IPS-NIHi7 (cell line): Measurements from ENCODE around the gene ATXN1.

Source experiments
- DNase-seq: peaks from one replicate; pipeline ENCODE4 v3.0.0; 2012; ENCODE audit warnings: mixed read lengths; ENCODE audit errors: extremely low spot score

ATXN1 gene

GRCh38 chr6:16333580-16333979 lies 427.7 kb downstream of the ATXN1 start:
- DNase-seq = no peak

- DNase-seq = peak; percentile 87
Measured at GRCh38 chr6:16332175-16332542, 429.1 kb downstream of the ATXN1 start.

- peak; percentile 76 for DNase-seq
Measured at GRCh38 chr6:16331384-16332174, 429.7 kb downstream of the ATXN1 start.

- no peak for DNase-seq
Measured at GRCh38 chr6:16329233-16329632, 432.0 kb downstream of the ATXN1 start.

GRCh38 chr6:16327777-16328325 lies 433.4 kb downstream of the ATXN1 start:
- no peak for DNase-seq

DNA sequence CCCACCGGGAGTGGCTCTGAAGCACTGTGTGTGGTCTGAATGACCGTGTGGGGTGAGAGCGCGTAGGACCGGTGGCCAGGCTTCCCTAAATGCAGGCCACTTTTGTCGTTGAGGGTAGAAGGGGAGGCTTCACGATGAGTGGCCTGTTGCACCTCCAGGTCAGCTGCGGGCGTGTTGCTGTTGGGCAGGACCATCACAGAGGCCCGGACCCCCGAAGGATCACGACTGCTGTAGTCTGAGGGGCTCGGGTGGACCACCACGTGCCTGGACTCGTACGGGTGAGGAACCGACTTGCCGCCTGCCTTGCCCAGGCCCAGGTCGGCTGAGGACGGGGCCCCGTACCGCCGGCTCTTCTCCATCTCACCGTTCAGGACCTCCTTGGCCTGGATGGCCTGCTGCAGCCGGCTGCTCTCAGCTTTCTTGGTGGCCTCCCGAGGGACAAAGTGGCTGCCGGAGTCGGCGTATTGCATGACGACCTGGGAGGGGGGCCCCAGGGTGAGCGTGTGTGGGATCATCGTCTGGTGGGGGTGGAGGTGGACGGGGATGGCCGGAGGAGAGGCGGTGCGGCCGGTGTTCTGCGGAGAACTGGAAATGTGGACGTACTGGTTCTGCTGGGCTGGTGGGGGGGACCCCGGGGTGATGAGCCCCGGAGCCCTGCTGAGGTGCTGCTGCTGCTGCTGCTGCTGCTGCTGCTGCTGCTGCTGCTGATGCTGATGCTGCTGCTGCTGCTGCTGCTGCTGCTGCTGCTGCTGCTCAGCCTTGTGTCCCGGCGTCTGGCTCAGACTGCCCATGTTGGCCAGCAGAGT lies 434.1 kb downstream of the ATXN1 start:
- no peak for DNase-seq

GRCh38 chr6:16326531-16326930 lies 434.7 kb downstream of the ATXN1 start:
- no peak for DNase-seq

GRCh38 chr6:16324606-16325225 lies 436.5 kb downstream of the ATXN1 start:
- no peak for DNase-seq

- no peak for DNase-seq
Measured at GRCh38 chr6:16324184-16324583, 437.1 kb downstream of the ATXN1 start.

- DNase-seq = peak; percentile 35
Measured at GRCh38 chr6:16322666-16323312, 438.5 kb downstream of the ATXN1 start.

DNA sequence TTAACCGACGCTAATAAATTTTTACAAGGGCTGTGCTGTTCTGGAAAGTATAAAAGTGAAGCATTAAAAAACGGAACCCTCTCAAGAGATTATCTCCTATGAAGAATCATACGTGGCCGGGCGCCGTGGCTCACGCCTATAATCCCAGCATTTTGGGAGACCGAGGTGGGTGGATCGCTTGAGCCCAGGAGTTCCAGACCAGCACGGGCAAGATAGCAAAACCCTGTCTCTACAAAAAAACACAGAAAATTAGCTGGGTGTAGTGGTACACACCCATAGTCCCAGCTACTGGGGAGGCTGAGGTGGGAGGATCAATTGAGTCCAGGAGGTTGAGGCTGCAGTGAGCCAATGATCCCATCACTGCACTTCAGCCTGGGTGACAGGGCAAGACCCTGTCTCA lies 439.4 kb downstream of the ATXN1 start:
- DNase-seq = no peak

GRCh38 chr6:16321341-16321710 lies 439.9 kb downstream of the ATXN1 start:
- no peak for DNase-seq

DNA sequence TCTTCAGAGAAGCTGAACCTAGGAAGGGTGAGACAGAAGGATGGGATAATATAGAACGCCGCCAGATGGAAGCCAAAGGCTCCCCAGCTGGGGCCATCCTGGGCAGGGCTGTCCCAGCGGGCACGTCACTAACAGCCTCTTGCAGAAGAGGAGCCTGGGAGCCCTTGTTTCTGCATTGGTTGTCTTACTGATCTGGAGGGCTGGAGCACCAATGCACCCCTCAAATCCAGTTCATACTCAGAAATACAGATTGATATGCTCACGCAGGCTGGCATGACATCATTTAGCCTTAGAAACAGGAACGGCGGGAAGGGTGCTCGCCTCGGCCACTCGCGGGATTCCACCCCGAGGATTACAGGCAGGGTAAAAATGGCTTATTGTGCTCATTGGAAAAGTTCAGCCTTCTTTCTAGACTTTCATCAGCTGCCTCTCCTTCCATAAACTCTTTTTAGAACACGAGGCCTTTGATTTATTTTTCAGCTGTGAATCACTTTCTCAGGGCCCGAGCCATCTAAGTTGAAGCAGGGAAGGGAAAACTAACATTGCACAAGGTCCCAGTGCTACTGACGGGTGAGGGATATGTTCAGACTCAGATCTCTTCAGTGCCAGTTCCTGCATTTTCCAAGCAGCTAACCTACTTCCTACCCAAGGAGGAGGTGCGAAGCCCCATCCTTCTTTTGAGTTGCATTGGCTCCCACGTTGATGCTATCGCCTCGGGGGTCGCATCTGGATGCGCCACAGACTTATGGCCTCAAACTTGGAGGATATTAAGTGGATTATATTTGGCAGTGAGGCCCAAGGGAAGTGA lies 440.5 kb downstream of the ATXN1 start:
- DNase-seq = no peak

- DNase-seq = peak; percentile 24
Measured at GRCh38 chr6:16319813-16320532, 441.3 kb downstream of the ATXN1 start.

DNA sequence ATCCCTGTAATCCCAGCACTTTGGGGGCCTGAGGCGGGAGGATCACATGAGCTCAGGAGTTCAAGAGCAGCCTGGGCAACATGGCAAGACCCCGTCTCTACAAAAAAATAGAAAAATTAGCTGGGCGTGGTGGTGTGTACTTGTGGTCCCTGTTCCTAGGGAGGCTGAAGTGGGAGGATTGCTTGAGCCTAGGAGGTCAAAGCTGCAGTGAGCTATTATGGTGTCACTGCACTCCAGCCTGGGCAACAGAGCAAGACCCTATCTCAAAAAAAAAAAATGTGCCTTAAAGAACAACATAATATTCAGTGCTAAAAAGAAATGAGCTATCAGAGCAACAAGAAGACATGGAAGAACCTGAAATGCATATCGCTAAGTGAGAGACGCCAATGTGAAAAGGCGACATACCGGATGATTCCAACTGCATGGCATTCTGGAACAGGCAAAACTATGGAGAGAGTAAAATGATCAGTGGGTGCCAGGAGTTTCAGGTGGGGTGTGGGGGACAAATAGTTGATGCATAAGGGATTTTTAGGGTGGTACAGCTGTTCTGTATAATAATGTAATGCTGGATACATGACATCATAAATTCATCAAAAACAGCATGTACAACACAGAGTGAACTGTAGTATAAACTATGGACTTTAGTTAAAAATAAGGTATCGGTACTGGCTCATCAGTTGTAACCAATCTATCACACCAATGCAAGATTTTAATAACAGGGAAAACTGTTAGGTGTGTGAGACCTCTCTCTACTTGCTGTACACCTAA lies 442.1 kb downstream of the ATXN1 start:
- no peak for DNase-seq

- no peak for DNase-seq
Measured at GRCh38 chr6:16318538-16318937, 442.7 kb downstream of the ATXN1 start.

DNA sequence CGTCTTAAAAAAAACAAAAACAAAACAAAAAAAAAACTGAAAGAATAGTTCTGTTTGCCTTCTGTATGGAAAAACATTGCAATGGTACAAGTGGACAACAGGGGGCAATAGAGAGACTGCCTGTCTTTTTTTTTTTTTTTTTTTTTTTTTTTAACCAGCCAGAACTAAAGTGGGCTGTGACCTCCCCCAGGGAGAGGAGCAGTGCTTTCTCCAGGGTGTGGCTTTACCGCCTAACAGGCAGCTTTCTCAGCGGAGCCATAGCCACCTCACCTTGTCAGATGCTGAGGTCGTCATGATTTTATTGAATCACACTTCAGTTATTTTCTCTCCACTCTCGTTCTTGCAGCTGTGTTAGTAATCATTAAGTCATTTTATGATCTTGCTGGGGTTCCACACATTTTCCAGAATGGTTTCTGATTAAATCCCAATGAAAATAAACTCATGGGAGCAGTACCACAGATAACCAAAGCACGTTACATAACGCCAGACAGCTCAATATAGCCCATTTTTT lies 444.5 kb downstream of the ATXN1 start:
- DNase-seq = peak; percentile 81

GRCh38 chr6:16314296-16314695 lies 447.0 kb downstream of the ATXN1 start:
- no peak for DNase-seq

- DNase-seq = no peak
Measured at GRCh38 chr6:16313732-16314131, 447.5 kb downstream of the ATXN1 start.
